Measurements from ENCODE around the gene LMOD3.

LMOD3 gene

GRCh38 chr3:69122403-69122802 is at the start of gene LMOD3:
Gene LMOD3, minus strand, starts transcription at chr3:69122595. Its CDS starts 209 bp downstream, at chr3:69122386.
- in situ Hi-C loops (cut with HindIII; ENCODE audit: low pct_unique_long_range_greater_than_20kb, low sequenced_read_pairs): no loop called here
- DNase-seq (ENCODE audit: low read depth in 1 of 2, low spot score in 1 of 2): no peak
- TF ChIP-seq JUND (IDR thresholded peaks at IDR 0.05; ENCODE audit: low read depth): no peak

GRCh38 chr3:69172058-69172457 is 49.7 kb upstream of the LMOD3 start:
- in situ Hi-C loops (cut with HindIII; ENCODE audit: low pct_unique_long_range_greater_than_20kb, low sequenced_read_pairs): no loop called here
- DNase-seq (ENCODE audit: low read depth in 1 of 2, low spot score in 1 of 2): no peak
- no peak for TF ChIP-seq JUND (IDR thresholded peaks at IDR 0.05; ENCODE audit: low read depth)

GRCh38 chr3:69166446-69166845 is 44.1 kb upstream of the LMOD3 start:
- in situ Hi-C loops (cut with HindIII; ENCODE audit: low pct_unique_long_range_greater_than_20kb, low sequenced_read_pairs): no loop called here
- no peak for TF ChIP-seq JUND (IDR thresholded peaks at IDR 0.05; ENCODE audit: low read depth)
- no peak for DNase-seq (ENCODE audit: low read depth in 1 of 2, low spot score in 1 of 2)

- in situ Hi-C loops (cut with HindIII; ENCODE audit: low pct_unique_long_range_greater_than_20kb, low sequenced_read_pairs): no loop called here
- TF ChIP-seq JUND (IDR thresholded peaks at IDR 0.05; ENCODE audit: low read depth): no peak
- DNase-seq (ENCODE audit: low read depth in 1 of 2, low spot score in 1 of 2): no peak
Observed at GRCh38 chr3:69165744-69166143, 43.3 kb upstream of the LMOD3 start.

GRCh38 chr3:69164296-69164695 is 41.9 kb upstream of the LMOD3 start:
- DNase-seq (ENCODE audit: low read depth in 1 of 2, low spot score in 1 of 2): peak in 1 of 2 experiments; percentile 19
- in situ Hi-C loops (cut with HindIII; ENCODE audit: low pct_unique_long_range_greater_than_20kb, low sequenced_read_pairs): no loop called here
- no peak for TF ChIP-seq JUND (IDR thresholded peaks at IDR 0.05; ENCODE audit: low read depth)

- DNase-seq (ENCODE audit: low read depth in 1 of 2, low spot score in 1 of 2): no peak
- TF ChIP-seq JUND (IDR thresholded peaks at IDR 0.05; ENCODE audit: low read depth): no peak
- in situ Hi-C loops (cut with HindIII; ENCODE audit: low pct_unique_long_range_greater_than_20kb, low sequenced_read_pairs): no loop called here
Observed at GRCh38 chr3:69162308-69162980, 40.0 kb upstream of the LMOD3 start.

- no peak for TF ChIP-seq JUND (IDR thresholded peaks at IDR 0.05; ENCODE audit: low read depth)
- in situ Hi-C loops (cut with HindIII; ENCODE audit: low pct_unique_long_range_greater_than_20kb, low sequenced_read_pairs): no loop called here
- peak; percentile 33 to 61 for DNase-seq (ENCODE audit: low read depth in 1 of 2, low spot score in 1 of 2)
Observed at GRCh38 chr3:69161587-69162307, 39.4 kb upstream of the LMOD3 start.

GRCh38 chr3:69160525-69160924 is 38.1 kb upstream of the LMOD3 start:
- in situ Hi-C loops (cut with HindIII; ENCODE audit: low pct_unique_long_range_greater_than_20kb, low sequenced_read_pairs): no loop called here
- no peak for DNase-seq (ENCODE audit: low read depth in 1 of 2, low spot score in 1 of 2)
- TF ChIP-seq JUND (IDR thresholded peaks at IDR 0.05; ENCODE audit: low read depth): no peak

GRCh38 chr3:69160107-69160506 is 37.7 kb upstream of the LMOD3 start:
- no peak for DNase-seq (ENCODE audit: low read depth in 1 of 2, low spot score in 1 of 2)
- no peak for TF ChIP-seq JUND (IDR thresholded peaks at IDR 0.05; ENCODE audit: low read depth)
- in situ Hi-C loops (cut with HindIII; ENCODE audit: low pct_unique_long_range_greater_than_20kb, low sequenced_read_pairs): no loop called here

GRCh38 chr3:69149586-69149985 is 27.2 kb upstream of the LMOD3 start:
- in situ Hi-C loops (cut with HindIII; ENCODE audit: low pct_unique_long_range_greater_than_20kb, low sequenced_read_pairs): no loop called here
- DNase-seq (ENCODE audit: low read depth in 1 of 2, low spot score in 1 of 2): no peak
- no peak for TF ChIP-seq JUND (IDR thresholded peaks at IDR 0.05; ENCODE audit: low read depth)

- no peak for TF ChIP-seq JUND (IDR thresholded peaks at IDR 0.05; ENCODE audit: low read depth)
- in situ Hi-C loops (cut with HindIII; ENCODE audit: low pct_unique_long_range_greater_than_20kb, low sequenced_read_pairs): no loop called here
- DNase-seq (ENCODE audit: low read depth in 1 of 2, low spot score in 1 of 2): no peak
Observed at GRCh38 chr3:69145688-69146087, 23.3 kb upstream of the LMOD3 start.

- DNase-seq (ENCODE audit: low read depth in 1 of 2, low spot score in 1 of 2): no peak
- no peak for TF ChIP-seq JUND (IDR thresholded peaks at IDR 0.05; ENCODE audit: low read depth)
- in situ Hi-C loops (cut with HindIII; ENCODE audit: low pct_unique_long_range_greater_than_20kb, low sequenced_read_pairs): no loop called here
Observed at GRCh38 chr3:69144631-69145245, 22.3 kb upstream of the LMOD3 start.

- TF ChIP-seq JUND (IDR thresholded peaks at IDR 0.05; ENCODE audit: low read depth): no peak
- in situ Hi-C loops (cut with HindIII; ENCODE audit: low pct_unique_long_range_greater_than_20kb, low sequenced_read_pairs): no loop called here
- DNase-seq (ENCODE audit: low read depth in 1 of 2, low spot score in 1 of 2): peak in 1 of 2 experiments; percentile 84
Observed at GRCh38 chr3:69143612-69144011, 21.2 kb upstream of the LMOD3 start.
